HepG2 (cell line): ENCODE data around the gene SLC5A5. TPM values are rescaled to one million over a fixed set of nuclear protein-coding genes. Genes with fewer than 3 reads are reported as not detected.

Experiments used
- AHR ChIP-seq: IDR thresholded peaks from 2 replicates; pipeline ENCODE4 v1.6.1; 2018; ENCODE audit warnings: missing genetic modification reagents, missing compliant biosample characterization
- HOXA3 ChIP-seq: sonication (generic); formaldehyde crosslinking; IDR thresholded peaks from 2 replicates; pipeline ENCODE4 v1.5.0; 2020; ENCODE audit warnings: missing genetic modification reagents
- MXI1 ChIP-seq: IDR thresholded peaks from 3 replicates; pipeline ENCODE4 v1.6.1; 2012; ENCODE audit warnings: low read depth, low read length, inconsistent platforms, borderline replicate concordance
- NFIC ChIP-seq: IDR thresholded peaks from 2 replicates; pipeline ENCODE4 v1.6.1; 2012; ENCODE audit warnings: mild to moderate bottlenecking, low read length, inconsistent platforms
- PAXIP1 ChIP-seq: sonication (generic); formaldehyde crosslinking; conservative IDR thresholded peaks from 2 replicates; pipeline ENCODE4 v1.4.0; 2020; ENCODE audit warnings: mild to moderate bottlenecking, missing genetic modification reagents, moderate library complexity
- SMAD1 ChIP-seq: sonication (generic); formaldehyde crosslinking; IDR thresholded peaks from 2 replicates; pipeline ENCODE4 v1.4.0; 2020; ENCODE audit warnings: missing genetic modification reagents, low read depth, mild to moderate bottlenecking, borderline replicate concordance
- SNAPC4 ChIP-seq: sonication (generic); formaldehyde crosslinking; IDR thresholded peaks from 2 replicates; pipeline ENCODE4 v1.4.0; 2020; ENCODE audit warnings: mild to moderate bottlenecking, missing genetic modification reagents
- WIZ ChIP-seq: sonication (generic); formaldehyde crosslinking; IDR thresholded peaks from 2 replicates; pipeline ENCODE4 v1.5.1; 2020; ENCODE audit warnings: mild to moderate bottlenecking, missing genetic modification reagents
- YEATS4 ChIP-seq: sonication (generic); formaldehyde crosslinking; IDR thresholded peaks from 2 replicates; pipeline ENCODE4 v1.4.0; 2020; ENCODE audit warnings: missing genetic modification reagents, borderline replicate concordance
- ZNF367 ChIP-seq: sonication (generic); formaldehyde crosslinking; IDR thresholded peaks from 2 replicates; pipeline ENCODE4 v1.4.0; 2020; ENCODE audit warnings: missing genetic modification reagents, borderline replicate concordance
- ZNF552 ChIP-seq: sonication (generic); formaldehyde crosslinking; IDR thresholded peaks from 2 replicates; pipeline ENCODE4 v1.9.0; 2022; ENCODE audit warnings: missing genetic modification reagents, mild to moderate bottlenecking, borderline replicate concordance
- ZNF660 ChIP-seq: sonication (generic); formaldehyde crosslinking; IDR thresholded peaks from 2 replicates; pipeline ENCODE4 v1.5.1; 2020; ENCODE audit warnings: mild to moderate bottlenecking, low read depth, missing genetic modification reagents, borderline replicate concordance
- ZNF709 ChIP-seq: sonication (generic); formaldehyde crosslinking; IDR thresholded peaks from 2 replicates; pipeline ENCODE4 v1.5.0; 2020; ENCODE audit warnings: mild to moderate bottlenecking, missing genetic modification reagents
- ZSCAN25 ChIP-seq: sonication (generic); formaldehyde crosslinking; IDR thresholded peaks from 2 replicates; pipeline ENCODE4 v1.8.0; 2022; ENCODE audit warnings: mild to moderate bottlenecking, missing genetic modification reagents
- ZXDC ChIP-seq: sonication (generic); formaldehyde crosslinking; IDR thresholded peaks from 2 replicates; pipeline ENCODE4 v1.5.0; 2020; ENCODE audit warnings: mild to moderate bottlenecking, missing genetic modification reagents
- polyA plus RNA-seq, 8 experiments: library from polyadenylated mRNA; depleted of rRNA in 3 of 8; stranded (reverse) in 7 of 8; unstranded in 1 of 8; fragments of >200 nt; fragmentation: Illumina TruSeq in 4 of 8; extraction: Trizol in 4 of 8; gene quantifications; 2 replicates each; pipeline versions ENCODE4 v1.2.1 to v1.2.3, GENCODE V29; 2011 to 2016; ENCODE audit warnings: low read depth in 4 of 8, missing spikeins in 1 of 8, mixed read lengths in 1 of 8; ENCODE audit not compliant: insufficient read depth in 1 of 8
- total RNA-seq, 5 experiments: library from RNA; depleted of rRNA; stranded (reverse); fragments of >200 nt; fragmentation: Illumina TruSeq; extraction: Trizol; gene quantifications; 2 replicates each; pipeline ENCODE4 v1.2.3, GENCODE V29; 2016; ENCODE audit warnings: low read depth in 1 of 5

Gene SLC5A5
- total and polyA plus RNA-seq, 2 of the 13 experiments (the other 11 are each of a cell fraction or from before 2014, with no cell fraction given): not detected

GRCh38 chr19:17932485-17933338 lies 61.0 kb downstream of the SLC5A5 start, which contains the start of gene CCDC124 (continued):
- TF ChIP-seq SNAPC4 (CRISPR knock-in tag) (no peak; the same call in none of the 2 replicates), HOXA3 (CRISPR knock-in tag) (peak; percentile 100), YEATS4 (CRISPR knock-in tag) (peak; percentile 97), ZNF552 (CRISPR knock-in tag) (no peak), ZNF367 (no peak), SMAD1 (CRISPR knock-in tag) (no peak), ZSCAN25 (CRISPR knock-in tag) (no peak), ZNF660 (CRISPR knock-in tag) (no peak), ZNF709 (CRISPR knock-in tag) (0 out of 2 replicates have a peak, but pooled peaks have one; percentile 4), AHR (CRISPR knock-in tag) (peak; percentile 47; the same call in 1 of the 2 replicates), PAXIP1 (CRISPR knock-in tag) (0 out of 2 replicates have a peak, but pooled peaks have one; percentile 22), NFIC (no peak), MXI1 (peak; percentile 92; the same call in 2 of the 3 replicates), ZXDC (peak; percentile 79; the same call in 1 of the 2 replicates), WIZ (CRISPR knock-in tag) (no peak; the same call in 1 of the 2 replicates)
